Omental fat pad (tissue), 4 donors: ENCODE measurements around the gene SMIM24. TPM values are rescaled to one million over a fixed set of nuclear protein-coding genes. Genes with fewer than 3 reads are reported as not detected.

Experiments
- ATAC-seq: fragments of 150-250 bp; one replicate; pipeline ENCODE4 v1.9.1; 2016; ENCODE audit warnings: mild to moderate bottlenecking, moderate library complexity; ENCODE audit not compliant: low FRiP score
- DNase-seq: peaks from one replicate; pipeline ENCODE4 v3.0.0-alpha.2; 2019; ENCODE audit warnings: low spot score
- total RNA-seq, 4 donors: library from RNA; depleted of rRNA; stranded (reverse); fragments of >200 nt; gene quantifications; one replicate each; pipeline ENCODE4 v1.1.0, GENCODE V29; 2016
- TF ChIP-seq, protein P1 (sequence below), 3 donors: fragments of 450-650 bp; IDR thresholded peaks; one replicate each; pipeline ENCODE4 v1.5.1; 2016 to 2017; ENCODE audit warnings: antibody characterized with exemption in 3 of 3, mild to moderate bottlenecking in 3 of 3, moderate library complexity in 2 of 3

Gene SMIM24
- total RNA-seq, 4 donors from 2014 or later = not detected

GRCh38 chr19:3481241-3482090, 1.1 kb upstream of the SMIM24 start:
- TF ChIP-seq, protein P1, sequence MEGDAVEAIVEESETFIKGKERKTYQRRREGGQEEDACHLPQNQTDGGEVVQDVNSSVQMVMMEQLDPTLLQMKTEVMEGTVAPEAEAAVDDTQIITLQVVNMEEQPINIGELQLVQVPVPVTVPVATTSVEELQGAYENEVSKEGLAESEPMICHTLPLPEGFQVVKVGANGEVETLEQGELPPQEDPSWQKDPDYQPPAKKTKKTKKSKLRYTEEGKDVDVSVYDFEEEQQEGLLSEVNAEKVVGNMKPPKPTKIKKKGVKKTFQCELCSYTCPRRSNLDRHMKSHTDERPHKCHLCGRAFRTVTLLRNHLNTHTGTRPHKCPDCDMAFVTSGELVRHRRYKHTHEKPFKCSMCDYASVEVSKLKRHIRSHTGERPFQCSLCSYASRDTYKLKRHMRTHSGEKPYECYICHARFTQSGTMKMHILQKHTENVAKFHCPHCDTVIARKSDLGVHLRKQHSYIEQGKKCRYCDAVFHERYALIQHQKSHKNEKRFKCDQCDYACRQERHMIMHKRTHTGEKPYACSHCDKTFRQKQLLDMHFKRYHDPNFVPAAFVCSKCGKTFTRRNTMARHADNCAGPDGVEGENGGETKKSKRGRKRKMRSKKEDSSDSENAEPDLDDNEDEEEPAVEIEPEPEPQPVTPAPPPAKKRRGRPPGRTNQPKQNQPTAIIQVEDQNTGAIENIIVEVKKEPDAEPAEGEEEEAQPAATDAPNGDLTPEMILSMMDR (IDR thresholded peaks at IDR 0.05) = no peak
- DNase-seq (no peak), ATAC-seq (no peak)

DNA sequence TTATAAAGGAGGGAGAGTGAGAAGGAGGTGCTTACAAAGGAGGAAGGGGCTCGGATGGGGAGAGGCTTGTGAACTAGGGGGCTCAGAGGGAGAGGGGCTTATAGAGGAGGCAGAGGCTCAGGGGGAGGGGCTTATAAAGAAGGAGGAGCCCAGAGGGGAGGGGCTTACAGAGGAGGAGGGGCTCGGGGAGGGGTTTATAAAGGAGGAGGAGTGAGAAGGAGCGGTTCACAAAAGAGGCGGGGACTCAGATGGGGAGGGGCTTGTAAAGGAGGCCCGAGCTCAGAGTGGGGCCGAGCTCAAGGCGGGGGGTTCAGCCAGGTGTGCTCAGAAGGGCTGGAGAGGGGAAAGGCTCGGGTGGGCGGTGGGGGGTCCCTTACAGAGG, 500 bp downstream of the SMIM24 start:
- ATAC-seq (no peak), DNase-seq (no peak)
- TF ChIP-seq, protein P1 (IDR thresholded peaks at IDR 0.05) = no peak

GRCh38 chr19:3479177-3479833, 1.0 kb downstream of the SMIM24 start:
- no peak for ATAC-seq
- DNase-seq = no peak
- TF ChIP-seq, protein P1 (IDR thresholded peaks at IDR 0.05) = no peak

DNA sequence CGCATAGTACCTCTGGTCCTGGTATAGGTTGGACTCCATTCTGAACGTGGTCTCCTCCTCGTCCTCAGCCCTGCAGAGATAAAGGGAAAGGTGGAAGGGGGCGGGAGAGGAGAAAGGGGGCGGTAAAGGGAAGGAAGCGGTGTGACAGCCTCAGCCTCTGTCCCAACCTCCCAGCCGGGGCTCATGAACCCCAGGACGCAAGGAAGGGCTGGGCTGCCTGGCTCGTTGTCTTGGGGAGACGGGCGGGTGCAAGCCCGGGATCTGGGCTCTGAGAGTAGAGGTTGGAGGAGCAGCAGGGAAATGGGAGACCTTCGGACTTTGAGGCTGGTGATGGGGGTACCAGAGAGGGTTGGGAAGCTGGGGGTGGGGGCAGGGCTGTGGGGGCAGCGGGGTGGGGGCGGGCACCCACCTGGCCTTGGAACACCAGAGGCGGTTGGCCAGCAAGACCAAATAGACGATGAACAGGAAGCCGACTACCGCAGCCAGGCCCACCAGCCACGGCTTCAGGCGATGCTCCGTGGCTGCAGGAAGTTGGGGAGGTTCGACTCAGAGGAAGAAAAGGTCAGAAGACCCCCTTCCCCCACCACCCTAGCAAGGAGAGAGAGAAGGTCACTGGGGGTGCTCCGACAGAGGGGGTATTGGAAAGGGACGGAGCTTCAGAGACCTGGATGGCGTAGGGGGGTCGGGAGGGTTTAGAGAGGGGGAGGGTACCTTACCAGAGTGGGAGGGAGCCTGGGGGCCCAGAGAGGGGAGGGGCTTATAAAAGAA, 1.7 kb downstream of the SMIM24 start:
- TF ChIP-seq, protein P1 (IDR thresholded peaks at IDR 0.05) = no peak
- no peak for ATAC-seq
- no peak for DNase-seq

DNA sequence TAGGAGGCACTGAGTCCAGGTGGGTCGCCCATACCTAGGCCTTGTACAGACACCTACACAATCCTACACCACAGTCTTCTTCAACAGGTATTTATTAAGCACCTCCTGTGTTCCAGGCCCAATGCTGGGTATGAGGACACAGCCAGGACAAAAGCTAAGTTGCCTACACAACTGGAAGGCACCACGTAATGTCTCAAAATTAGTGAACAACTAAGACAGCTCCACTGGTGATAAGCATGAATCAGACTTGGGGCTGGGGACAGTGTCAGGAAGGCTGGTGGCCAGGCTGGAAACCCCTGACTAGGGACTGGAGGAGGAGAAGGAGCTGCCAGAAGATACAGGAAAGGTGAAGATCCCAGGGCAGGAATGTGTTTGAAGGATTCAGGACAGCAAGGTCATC, 2.4 kb downstream of the SMIM24 start:
- DNase-seq (no peak), ATAC-seq (no peak)
- TF ChIP-seq, protein P1 (IDR thresholded peaks at IDR 0.05) = no peak

DNA sequence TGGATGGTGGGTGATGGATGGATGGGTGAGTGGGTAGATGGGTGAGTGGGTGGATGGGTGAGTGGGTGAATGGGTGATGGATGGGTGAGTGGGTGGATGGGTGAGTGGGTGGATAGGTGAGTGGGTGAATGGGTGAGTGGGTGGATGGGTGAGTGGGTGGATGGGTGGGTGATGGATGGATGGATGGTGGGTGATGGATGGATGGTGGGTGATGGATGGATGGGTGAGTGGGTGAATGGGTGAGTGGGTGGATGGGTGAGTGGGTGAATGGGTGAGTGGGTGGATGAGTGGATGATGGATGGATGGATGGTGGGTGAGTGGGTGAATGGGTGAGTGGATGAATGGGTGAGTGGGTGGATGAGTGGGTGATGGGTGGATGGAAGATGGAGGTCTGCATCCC, 2.8 kb downstream of the SMIM24 start:
- no peak for ATAC-seq
- TF ChIP-seq, protein P1 (IDR thresholded peaks at IDR 0.05) = no peak

More for the DNA sequence above, 2.8 kb downstream of the SMIM24 start:
- DNase-seq = no peak
